ENCODE measurements around the gene SPATS2L.

The SPATS2L gene

GRCh38 chr2:200431996-200432705 lies 125.7 kb downstream of the SPATS2L start:
- no peak overlapping the region for H3K27ac ChIP-seq (ENCODE audit: low read depth, low read length)
- TF ChIP-seq CTCF (IDR thresholded peaks at IDR 0.05; ENCODE audit: low read depth, low read length, poor library complexity, severe bottlenecking) (no peak), EZH2phosphoT487 (IDR thresholded peaks at IDR 0.05; ENCODE audit: borderline replicate concordance, low read length) (no peak)
- no peak overlapping the region for H3K4me2 ChIP-seq (ENCODE audit: low read length)
- H3K4me1 ChIP-seq (ENCODE audit: control insufficient read depth, low read length) = no peaks in the 10 kb centered on the region
- no peaks in the 10 kb centered on the region for H3K9me3 ChIP-seq (ENCODE audit: control insufficient read depth, insufficient read depth, low read length)
- H3K79me2 ChIP-seq (ENCODE audit: control insufficient read depth, low read length) = no peaks in the 10 kb centered on the region
- H3K27me3 ChIP-seq (ENCODE audit: control insufficient read depth, low read length) = peaks cover 7% of the 10 kb centered on the region; the same call in 1 of the 2 replicates
- H3K36me3 ChIP-seq (ENCODE audit: control insufficient read depth, low read length) = no peaks in the 10 kb centered on the region
- no peaks in the 10 kb centered on the region for H4K20me1 ChIP-seq (ENCODE audit: control insufficient read depth, insufficient read depth, low read depth, low read length)
- no peaks in the 10 kb centered on the region for H3F3A ChIP-seq (ENCODE audit: control insufficient read depth, insufficient read depth)
- H3K4me3 ChIP-seq (ENCODE audit: low read length) = no peak overlapping the region
- no peaks in the 10 kb centered on the region for H3K9me2 ChIP-seq (replicated peaks; ENCODE audit: control insufficient read depth, low read length)

GRCh38 chr2:200435379-200435778 lies 128.9 kb downstream of the SPATS2L start:
- TF ChIP-seq CTCF (IDR thresholded peaks at IDR 0.05; ENCODE audit: low read depth, low read length, poor library complexity, severe bottlenecking) = no peak
- TF ChIP-seq EZH2phosphoT487 (IDR thresholded peaks at IDR 0.05; ENCODE audit: borderline replicate concordance, low read length) = no peak
- Histone ChIP-seq H3K79me2 (ENCODE audit: control insufficient read depth, low read length) (no peaks in the 10 kb centered on the region), H3K4me3 (ENCODE audit: low read length) (no peak overlapping the region), H3F3A (ENCODE audit: control insufficient read depth, insufficient read depth) (no peaks in the 10 kb centered on the region), H3K9me2 (replicated peaks; ENCODE audit: control insufficient read depth, low read length) (no peaks in the 10 kb centered on the region), H3K27me3 (ENCODE audit: control insufficient read depth, low read length) (peaks cover 3% of the 10 kb centered on the region; the same call in 1 of the 2 replicates), H3K4me1 (ENCODE audit: control insufficient read depth, low read length) (no peaks in the 10 kb centered on the region), H3K36me3 (ENCODE audit: control insufficient read depth, low read length) (no peaks in the 10 kb centered on the region), H3K9me3 (ENCODE audit: control insufficient read depth, insufficient read depth, low read length) (no peaks in the 10 kb centered on the region), H3K4me2 (ENCODE audit: low read length) (no peak overlapping the region), H4K20me1 (ENCODE audit: control insufficient read depth, insufficient read depth, low read depth, low read length) (no peaks in the 10 kb centered on the region), H3K27ac (ENCODE audit: low read depth, low read length) (no peak overlapping the region)

GRCh38 chr2:200438251-200438650 lies 131.8 kb downstream of the SPATS2L start:
- H3K9me3 ChIP-seq (ENCODE audit: control insufficient read depth, insufficient read depth, low read length) = no peaks in the 10 kb centered on the region
- no peaks in the 10 kb centered on the region for H3K36me3 ChIP-seq (ENCODE audit: control insufficient read depth, low read length)

More at GRCh38 chr2:200438251-200438650, 131.8 kb downstream of the SPATS2L start:
- Histone ChIP-seq H3K4me3 (ENCODE audit: low read length) (no peak overlapping the region), H3K4me1 (ENCODE audit: control insufficient read depth, low read length) (no peaks in the 10 kb centered on the region), H3K27ac (ENCODE audit: low read depth, low read length) (no peak overlapping the region), H3F3A (ENCODE audit: control insufficient read depth, insufficient read depth) (no peaks in the 10 kb centered on the region), H3K27me3 (ENCODE audit: control insufficient read depth, low read length) (peaks cover 1% of the 10 kb centered on the region; the same call in 1 of the 2 replicates), H4K20me1 (ENCODE audit: control insufficient read depth, insufficient read depth, low read depth, low read length) (no peaks in the 10 kb centered on the region), H3K9me2 (replicated peaks; ENCODE audit: control insufficient read depth, low read length) (no peaks in the 10 kb centered on the region), H3K79me2 (ENCODE audit: control insufficient read depth, low read length) (no peaks in the 10 kb centered on the region), H3K4me2 (ENCODE audit: low read length) (no peak overlapping the region)
- TF ChIP-seq EZH2phosphoT487 (IDR thresholded peaks at IDR 0.05; ENCODE audit: borderline replicate concordance, low read length) = no peak
- TF ChIP-seq CTCF (IDR thresholded peaks at IDR 0.05; ENCODE audit: low read depth, low read length, poor library complexity, severe bottlenecking) = no peak
